Stomach (tissue), 9 donors: ENCODE measurements around the gene PRDX6. TPM values are rescaled to one million over a fixed set of nuclear protein-coding genes. Genes with fewer than 3 reads are reported as not detected.

Experiments
- DNase-seq, 2 donors: peaks; one replicate each; pipeline versions ENCODE4 v3.0.0 to v3.0.0-alpha.2; 2013 to 2019
- H3K27ac ChIP-seq, 5 donors: fragments of 200-600 bp in 4 of 5; sonication (generic) in 4 of 5; one replicate each; pipeline ENCODE4 v1.5.1; 2013 to 2019; ENCODE audit warnings: mild to moderate bottlenecking in 1 of 5, moderate library complexity in 1 of 5
- H3K27me3 ChIP-seq, 3 donors: fragments of 200-600 bp; sonication (generic); one replicate each; pipeline ENCODE4 v1.5.1; 2017 to 2019; ENCODE audit warnings: mixed run types in 1 of 3
- H3K36me3 ChIP-seq, 4 donors: fragments of 200-600 bp; sonication (generic); 1 replicate in 3 of 4; 2 replicates in 1 of 4; pipeline ENCODE4 v1.5.1; 2016 to 2019
- H3K4me1 ChIP-seq, 4 donors: fragments of 200-600 bp; sonication (generic); one replicate each; pipeline ENCODE4 v1.5.1; 2016 to 2019
- H3K4me3 ChIP-seq, 4 donors: fragments of 200-600 bp; sonication (generic) in 3 of 4; one replicate each; pipeline ENCODE4 v1.5.1; 2016 to 2019; ENCODE audit warnings: mild to moderate bottlenecking in 1 of 4
- H3K9me3 ChIP-seq, 4 donors: fragments of 200-600 bp; sonication (generic); one replicate each; pipeline ENCODE4 v1.5.1; 2016 to 2019
- CTCF ChIP-seq, 7 experiments: fragments of 450-650 bp in 4 of 7; fragments of 200-600 bp in 3 of 7; sonication (generic) in 3 of 7; IDR thresholded peaks; one replicate each; pipeline ENCODE4 v1.5.1; 2016 to 2019; ENCODE audit warnings: antibody characterized with exemption in 7 of 7, control low read depth in 2 of 7, mild to moderate bottlenecking in 1 of 7
- EP300 ChIP-seq: sonication (generic); formaldehyde crosslinking; IDR thresholded peaks from one replicate; pipeline ENCODE4 v1.6.1; 2017; ENCODE audit warnings: antibody characterized with exemption
- POLR2A ChIP-seq, 4 donors: fragments of 450-650 bp; IDR thresholded peaks; one replicate each; pipeline ENCODE4 v1.6.1; 2016; ENCODE audit warnings: antibody characterized with exemption in 4 of 4, control low read depth in 2 of 4, mild to moderate bottlenecking in 1 of 4, moderate library complexity in 1 of 4
- POLR2AphosphoS5 ChIP-seq, 3 donors: sonication (generic); formaldehyde crosslinking; IDR thresholded peaks; one replicate each; pipeline ENCODE4 v1.6.1; 2016; ENCODE audit warnings: antibody characterized with exemption in 3 of 3
- WGBS, 5 donors: extraction: QIAGEN DNeasy Blood & Tissue Kit in 3 of 5; methylation state at CpG; one replicate each; pipeline versions ENCODE4 v1.1.5 to v1.1.7; 2013 to 2018; 5-methylcytosine and 5-hydroxymethylcytosine counted together
- intact Hi-C: fragments of 100-400 bp; cut with DNase I; formaldehyde crosslinking; loops from one replicate; pipeline ENCODE4 v1.15.1; 2023; ENCODE audit warnings: low total_unique reads
- polyA plus RNA-seq, 3 donors: library from polyadenylated mRNA; stranded (reverse); fragments of 200-250 nt; gene quantifications; one replicate each; pipeline ENCODE4 v1.2.3, GENCODE V29; 2013
- total RNA-seq, 5 donors: library from RNA; depleted of rRNA; stranded (reverse); fragments of >200 nt; gene quantifications; one replicate each; pipeline versions ENCODE4 v1.1.0 to v1.2.3, GENCODE V29; 2014 to 2016
- donor health status: healthy with polysubstance abuse.
- donor health status: Bipolar disorder and iron deficiency.
- donor health status: healthy.

The PRDX6 gene
- total and polyA plus RNA-seq, 8 donors, result 81.1 to 385 (median 172) TPM

GRCh38 chr1:173445164-173445563 lies 32.0 kb upstream of the PRDX6 start:
- H3K4me3 ChIP-seq, result no peak overlapping the region
- H3K36me3 ChIP-seq, result peaks cover 0 to 8% (median 0%) of the 10 kb centered on the region in 4 donors
- TF ChIP-seq CTCF (IDR thresholded peaks at IDR 0.05), result no peak
- 75 to 85% (median 81%) methylated on average over 2 of the region's 2 CpGs for WGBS, 5 donors
- no peak for DNase-seq
- H3K27ac ChIP-seq, result no peak overlapping the region
- H3K9me3 ChIP-seq, result no peaks in the 10 kb centered on the region
- intact Hi-C loops, result no loop called here
- no peaks in the 10 kb centered on the region for H3K4me1 ChIP-seq
- no peaks in the 10 kb centered on the region for H3K27me3 ChIP-seq

- WGBS, 5 donors, result 70 to 92% (median 77%) methylated on average over 3 of the region's 3 CpGs
- TF ChIP-seq CTCF (IDR thresholded peaks at IDR 0.05) (no peak), POLR2A (IDR thresholded peaks at IDR 0.05) (no peak), POLR2AphosphoS5 (IDR thresholded peaks at IDR 0.05) (no peak), EP300 (no peak)
- intact Hi-C loops, result no loop called here
Observed at GRCh38 chr1:173445656-173446055, 31.5 kb upstream of the PRDX6 start.

GRCh38 chr1:173447224-173447623 lies 29.9 kb upstream of the PRDX6 start:
- no peak for DNase-seq
- H3K27me3 ChIP-seq, result no peaks in the 10 kb centered on the region
- peaks cover 0 to 8% (median 4%) of the 10 kb centered on the region in 4 donors for H3K4me1 ChIP-seq
- intact Hi-C loops, result no loop called here
- TF ChIP-seq POLR2A (IDR thresholded peaks at IDR 0.05), result no peak
- no peak for TF ChIP-seq CTCF (IDR thresholded peaks at IDR 0.05)
- no peak for TF ChIP-seq EP300
- TF ChIP-seq POLR2AphosphoS5 (IDR thresholded peaks at IDR 0.05), result no peak
- no peaks in the 10 kb centered on the region for H3K9me3 ChIP-seq
- H3K27ac ChIP-seq, result no peak overlapping the region
- H3K4me3 ChIP-seq, result no peak overlapping the region
- 90 to 96% (median 93%) methylated on average over 1 of the region's 1 CpG for WGBS, 5 donors
- no peaks in the 10 kb centered on the region for H3K36me3 ChIP-seq

More at GRCh38 chr1:173445656-173446055, 31.5 kb upstream of the PRDX6 start:
- no peaks in the 10 kb centered on the region for H3K4me1 ChIP-seq
- H3K27me3 ChIP-seq, result no peaks in the 10 kb centered on the region
- no peak for DNase-seq
- H3K27ac ChIP-seq, result no peak overlapping the region
- H3K4me3 ChIP-seq, result no peak overlapping the region
- H3K36me3 ChIP-seq, result peaks cover 0 to 8% (median 0%) of the 10 kb centered on the region in 4 donors
- no peaks in the 10 kb centered on the region for H3K9me3 ChIP-seq

- 77 to 91% (median 86%) methylated on average over 2 of the region's 2 CpGs for WGBS, 5 donors
- Histone ChIP-seq H3K27ac (no peak overlapping the region), H3K4me3 (no peak overlapping the region), H3K36me3 (no peaks in the 10 kb centered on the region), H3K4me1 (peaks cover 0 to 26% (median 12%) of the 10 kb centered on the region in 4 donors), H3K9me3 (no peaks in the 10 kb centered on the region), H3K27me3 (no peaks in the 10 kb centered on the region)
- DNase-seq, result no peak
- intact Hi-C loops, result no loop called here
- no peak for TF ChIP-seq EP300
- no peak for TF ChIP-seq POLR2AphosphoS5 (IDR thresholded peaks at IDR 0.05)
- TF ChIP-seq POLR2A (IDR thresholded peaks at IDR 0.05), result no peak
- no peak for TF ChIP-seq CTCF (IDR thresholded peaks at IDR 0.05)
Observed at GRCh38 chr1:173448945-173449344, 28.2 kb upstream of the PRDX6 start.
